Raji (cell line): ENCODE measurements around the gene ZNF853.

Source experiments
- POLR2A ChIP-seq: IDR thresholded peaks from 2 replicates; pipeline ENCODE4 v1.6.1; 2011; ENCODE audit warnings: low read depth, low read length, control low read depth; ENCODE audit not compliant: insufficient read depth

Gene ZNF853

GRCh38 chr7:6642861-6643640, 27.6 kb downstream of the ZNF853 start:
- TF ChIP-seq POLR2A: no peak

- no peak for TF ChIP-seq POLR2A
These were observed 28.7 kb downstream of the ZNF853 start for GRCh38 chr7:6643915-6644625.

GRCh38 chr7:6644728-6645127, 29.3 kb downstream of the ZNF853 start:
- TF ChIP-seq POLR2A: no peak

GRCh38 chr7:6646465-6646864, 31.1 kb downstream of the ZNF853 start:
- TF ChIP-seq POLR2A: no peak

- TF ChIP-seq POLR2A: no peak
These were observed 31.7 kb downstream of the ZNF853 start for GRCh38 chr7:6647080-6647479.

- no peak for TF ChIP-seq POLR2A
These were observed 32.1 kb downstream of the ZNF853 start for GRCh38 chr7:6647541-6647940.

- TF ChIP-seq POLR2A: no peak
These were observed 32.8 kb downstream of the ZNF853 start for GRCh38 chr7:6648066-6648814.

- no peak for TF ChIP-seq POLR2A
These were observed 33.4 kb downstream of the ZNF853 start for GRCh38 chr7:6648815-6649104.

GRCh38 chr7:6649241-6649961, 34.0 kb downstream of the ZNF853 start:
- TF ChIP-seq POLR2A: no peak

- TF ChIP-seq POLR2A: no peak
These were observed 34.7 kb downstream of the ZNF853 start for GRCh38 chr7:6650086-6650485.

GRCh38 chr7:6650521-6651011, 35.2 kb downstream of the ZNF853 start:
- TF ChIP-seq POLR2A: no peak

- TF ChIP-seq POLR2A: no peak
These were observed 36.5 kb downstream of the ZNF853 start for GRCh38 chr7:6651851-6652445.

- no peak for TF ChIP-seq POLR2A
These were observed 37.1 kb downstream of the ZNF853 start for GRCh38 chr7:6652446-6653011.
